Esophagus muscularis mucosa (tissue), 3 donors: Measurements from ENCODE around the gene RTTN.

Experiments used
- POLR2A ChIP-seq: fragments of 450-650 bp; IDR thresholded peaks from one replicate; pipeline ENCODE4 v1.6.1; 2017; ENCODE audit warnings: antibody characterized with exemption, moderate library complexity, mild to moderate bottlenecking, low read depth
- TF ChIP-seq, protein P1 (sequence below), 3 experiments: fragments of 200-600 bp in 2 of 3; fragments of 450-650 bp in 1 of 3; sonication (generic) in 2 of 3; IDR thresholded peaks; one replicate each; pipeline ENCODE4 v1.5.1; 2017 to 2019; ENCODE audit warnings: antibody characterized with exemption in 3 of 3, mild to moderate bottlenecking in 2 of 3, moderate library complexity in 1 of 3

DNA sequence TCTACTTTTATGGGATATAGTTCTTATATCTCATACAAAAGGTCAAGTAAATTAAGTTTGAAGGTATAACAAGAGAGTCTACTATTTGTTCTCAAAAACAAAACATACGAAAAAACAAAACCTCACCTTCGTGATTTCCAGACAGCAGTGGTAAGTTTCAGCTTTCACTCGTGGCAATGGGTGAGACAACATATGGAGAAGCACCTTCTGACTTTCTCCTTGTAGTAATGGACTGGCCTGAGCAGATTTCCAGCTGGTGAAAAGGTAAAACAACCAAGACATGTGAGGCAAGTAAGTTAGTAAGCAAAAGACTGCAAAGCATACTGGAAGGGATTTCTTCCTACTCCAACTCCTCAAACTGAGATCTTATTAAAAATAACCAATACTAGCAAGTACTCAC is 39.6 kb downstream of the RTTN start:
- TF ChIP-seq, protein P1, sequence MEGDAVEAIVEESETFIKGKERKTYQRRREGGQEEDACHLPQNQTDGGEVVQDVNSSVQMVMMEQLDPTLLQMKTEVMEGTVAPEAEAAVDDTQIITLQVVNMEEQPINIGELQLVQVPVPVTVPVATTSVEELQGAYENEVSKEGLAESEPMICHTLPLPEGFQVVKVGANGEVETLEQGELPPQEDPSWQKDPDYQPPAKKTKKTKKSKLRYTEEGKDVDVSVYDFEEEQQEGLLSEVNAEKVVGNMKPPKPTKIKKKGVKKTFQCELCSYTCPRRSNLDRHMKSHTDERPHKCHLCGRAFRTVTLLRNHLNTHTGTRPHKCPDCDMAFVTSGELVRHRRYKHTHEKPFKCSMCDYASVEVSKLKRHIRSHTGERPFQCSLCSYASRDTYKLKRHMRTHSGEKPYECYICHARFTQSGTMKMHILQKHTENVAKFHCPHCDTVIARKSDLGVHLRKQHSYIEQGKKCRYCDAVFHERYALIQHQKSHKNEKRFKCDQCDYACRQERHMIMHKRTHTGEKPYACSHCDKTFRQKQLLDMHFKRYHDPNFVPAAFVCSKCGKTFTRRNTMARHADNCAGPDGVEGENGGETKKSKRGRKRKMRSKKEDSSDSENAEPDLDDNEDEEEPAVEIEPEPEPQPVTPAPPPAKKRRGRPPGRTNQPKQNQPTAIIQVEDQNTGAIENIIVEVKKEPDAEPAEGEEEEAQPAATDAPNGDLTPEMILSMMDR (IDR thresholded peaks at IDR 0.05): no peak
- TF ChIP-seq POLR2A: no peak
